RCC 7860 (cell line): ENCODE results near the gene LRRC27.
"Not testable (repeated sequence)": the region's sequence is repeated elsewhere in the genome, so short reads cannot be mapped to it uniquely, and the experiment has no call there.

Experiments
- DNase-seq: peaks from one replicate; pipeline ENCODE4 v3.0.0-alpha.2; 2015; ENCODE audit warnings: low spot score
- FAIRE-seq: peaks from 2 replicates; lab custom pipeline; 2012; peaks lifted over from hg19 to GRCh38; lab: Jason Lieb, UNC

Gene LRRC27

DNA sequence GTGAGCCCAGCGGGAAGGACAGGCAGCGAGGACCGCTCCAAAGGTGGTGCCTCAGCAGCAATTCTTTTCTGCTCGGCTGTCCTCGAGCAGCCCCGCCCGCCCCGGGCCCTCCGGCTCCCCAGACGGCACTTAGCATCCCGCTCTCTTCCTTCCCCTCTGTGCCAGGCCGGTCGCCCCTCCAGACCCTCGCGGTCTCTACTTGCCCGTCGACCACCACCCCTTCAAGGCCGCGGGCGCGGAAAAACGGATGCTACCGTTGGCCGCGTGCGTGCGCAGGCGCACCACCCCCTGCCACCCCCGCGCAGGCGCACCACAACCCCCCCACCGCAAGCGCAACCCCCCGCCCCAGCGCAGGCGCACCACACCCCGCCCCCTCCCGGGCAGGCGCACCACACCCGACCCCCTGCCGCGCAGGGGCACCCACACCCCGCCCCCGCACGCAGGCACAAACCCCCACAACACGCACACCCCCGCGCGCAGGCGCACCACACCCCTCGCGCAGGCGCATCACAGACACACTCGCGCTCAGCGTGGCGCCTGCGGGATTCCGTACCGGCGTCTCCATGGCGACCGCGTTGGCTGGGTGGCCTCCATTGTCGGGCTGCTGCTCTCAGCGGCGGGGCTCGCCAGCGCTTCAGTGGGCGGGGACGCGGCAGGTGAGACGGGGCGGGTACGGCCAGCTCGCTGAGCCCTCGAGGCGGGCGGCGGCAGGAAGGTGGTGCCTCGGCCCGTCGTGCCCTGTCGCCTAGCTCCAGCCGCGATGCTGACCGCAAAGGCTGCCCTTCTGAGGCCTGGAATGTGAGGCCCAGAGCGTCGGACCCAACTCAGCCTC lies at the start of gene LRRC27:
TSS of gene LRRC27 (plus strand) at position 593 of the 832 bp plus-strand sequence. CDS start 1,332 bp downstream, outside the sequence.
- no peak for FAIRE-seq
- DNase-seq, result peak; percentile 95

DNA sequence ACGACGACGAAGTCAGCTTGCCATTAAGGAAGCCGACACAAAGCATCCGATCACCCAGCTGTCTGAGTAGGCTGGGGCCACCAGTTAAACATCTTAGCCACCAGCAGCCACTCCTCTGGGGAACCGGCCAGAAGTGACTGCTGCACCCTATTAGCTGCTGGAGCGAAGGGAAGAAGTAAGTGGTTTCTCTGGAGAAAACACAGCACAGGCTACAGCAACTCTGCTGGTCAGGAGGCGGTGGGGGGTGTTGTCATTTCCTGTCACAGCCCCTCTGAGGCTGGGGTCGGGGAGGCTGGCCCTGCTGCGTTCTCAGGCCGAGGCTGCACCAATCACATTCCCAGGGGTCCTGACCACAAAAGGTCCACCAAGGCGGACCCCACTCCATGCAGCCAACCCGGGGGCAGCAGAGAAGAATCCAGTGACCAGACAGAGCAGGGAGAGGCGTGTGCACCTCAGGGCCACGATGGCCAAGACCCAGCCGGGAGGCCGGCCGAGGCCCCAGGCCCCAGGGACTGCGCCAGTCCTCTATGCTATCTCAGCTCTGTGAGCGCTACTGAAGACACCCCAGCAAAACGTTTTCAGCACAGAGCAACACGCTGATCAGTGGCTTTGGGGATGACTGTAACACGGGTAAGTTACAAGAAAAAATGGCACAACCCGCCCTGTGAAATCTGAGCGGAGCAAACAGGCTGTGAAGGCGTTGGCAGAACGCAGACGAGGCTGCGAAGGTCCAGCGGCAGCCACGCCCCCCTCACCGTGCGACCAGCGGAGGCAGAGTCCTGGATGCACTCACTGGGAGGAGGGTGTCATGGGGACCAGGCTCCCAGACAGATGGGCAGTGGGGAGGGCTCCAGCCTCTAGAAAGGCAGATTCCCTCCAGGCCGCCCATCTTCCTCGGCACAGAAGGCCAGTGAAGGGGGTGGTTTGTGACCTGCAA lies 49.1 kb upstream of the LRRC27 start:
- DNase-seq (no peak), FAIRE-seq (no peak)

DNA sequence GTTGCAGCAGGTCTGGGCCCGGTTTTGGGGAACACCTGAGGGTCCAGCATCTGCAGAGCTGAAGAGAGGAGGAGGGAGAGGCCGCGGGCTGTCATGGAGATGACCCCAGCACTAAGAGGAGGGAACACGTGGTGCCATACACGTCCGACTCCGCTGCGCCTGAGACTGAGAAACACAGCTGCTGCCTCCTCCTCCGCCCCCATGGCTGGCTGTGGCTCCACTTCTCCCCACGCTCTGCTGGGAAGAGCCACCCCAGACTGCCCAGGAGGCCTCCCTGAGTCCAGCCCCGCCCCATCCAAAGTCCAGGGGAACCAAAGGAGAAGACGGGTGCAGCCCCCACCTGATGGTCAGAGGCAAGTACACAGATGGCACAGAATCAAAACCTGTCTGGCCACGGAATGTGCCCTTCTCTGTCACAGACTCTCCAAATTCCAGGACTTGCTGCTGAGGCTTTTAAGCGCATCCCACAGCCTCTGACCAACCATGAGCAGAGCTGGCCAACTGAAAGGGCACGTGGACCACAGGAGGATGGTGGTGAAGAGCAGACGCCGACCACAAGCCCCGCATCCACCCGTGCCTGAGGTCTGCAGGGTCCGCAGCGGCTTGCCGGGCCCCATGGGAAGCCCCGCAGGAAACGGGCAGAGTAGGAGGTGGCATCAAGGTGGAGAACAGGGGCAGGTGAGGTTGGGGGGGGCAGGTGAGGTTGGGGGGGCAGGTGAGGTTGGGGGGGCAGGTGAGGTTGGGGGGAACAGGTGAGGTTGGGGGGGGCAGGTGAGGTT lies 48.2 kb upstream of the LRRC27 start:
- no peak for FAIRE-seq
- no peak for DNase-seq

DNA sequence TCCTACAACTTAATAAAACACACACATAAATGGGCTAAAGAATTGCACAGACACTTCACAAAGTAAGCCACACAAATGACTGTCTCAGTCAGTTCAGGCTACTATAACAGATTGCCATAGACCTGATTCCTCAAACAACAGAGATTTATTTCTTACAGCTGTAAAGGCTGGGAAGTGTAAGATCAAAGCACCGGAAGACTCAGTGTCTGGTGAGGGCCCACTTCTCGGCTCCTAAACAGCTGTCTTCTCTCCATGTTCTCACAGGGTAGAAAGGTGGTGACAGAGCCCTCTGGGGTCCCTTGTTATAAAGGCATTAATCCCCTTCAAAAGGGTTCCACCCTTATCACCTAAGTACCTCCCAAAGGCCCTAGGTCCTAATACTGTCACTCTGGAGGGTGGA lies 42.6 kb upstream of the LRRC27 start:
- FAIRE-seq, result no peak
- DNase-seq, result no peak

DNA sequence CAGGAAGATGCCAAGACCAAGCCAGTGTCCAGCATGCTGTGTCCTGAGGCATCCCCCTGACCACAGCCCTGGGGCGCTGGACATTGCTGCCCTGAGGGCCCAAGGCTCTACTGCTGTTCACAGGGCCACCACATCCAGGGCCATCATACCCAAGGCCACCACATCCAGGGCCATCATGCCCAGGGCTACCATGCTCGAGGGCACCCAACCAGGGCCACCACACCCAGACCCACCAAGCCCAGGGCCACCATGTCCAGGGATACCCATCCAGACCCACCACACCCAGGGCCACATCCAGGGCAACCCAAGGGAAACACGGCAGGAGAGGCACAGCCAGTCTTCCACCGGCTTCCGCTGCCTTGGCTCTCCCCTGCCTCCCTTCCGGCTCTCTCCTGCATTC lies 41.4 kb upstream of the LRRC27 start:
- no peak for DNase-seq

DNA sequence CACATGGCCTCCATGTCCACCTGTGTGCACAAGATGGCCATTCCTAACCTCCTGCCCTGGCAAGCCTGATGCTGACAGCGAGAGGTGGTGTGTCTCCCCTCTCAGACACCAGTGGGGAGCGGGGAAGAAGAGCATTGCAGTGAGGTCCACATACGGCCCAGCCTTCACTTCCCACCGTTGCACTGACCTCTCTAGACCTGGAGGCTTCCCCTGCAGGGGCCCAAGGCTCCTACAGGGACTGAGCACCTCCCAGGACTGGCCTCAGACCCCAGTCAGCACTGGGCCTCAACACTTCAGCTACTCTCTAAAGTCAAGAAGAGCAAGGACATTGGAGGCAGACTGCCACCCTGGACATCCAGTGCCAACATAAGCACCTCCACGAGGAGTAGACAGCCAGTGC lies 40.2 kb upstream of the LRRC27 start:
- FAIRE-seq, result no peak

More for the DNA sequence above, 41.4 kb upstream of the LRRC27 start:
- no peak for FAIRE-seq

DNA sequence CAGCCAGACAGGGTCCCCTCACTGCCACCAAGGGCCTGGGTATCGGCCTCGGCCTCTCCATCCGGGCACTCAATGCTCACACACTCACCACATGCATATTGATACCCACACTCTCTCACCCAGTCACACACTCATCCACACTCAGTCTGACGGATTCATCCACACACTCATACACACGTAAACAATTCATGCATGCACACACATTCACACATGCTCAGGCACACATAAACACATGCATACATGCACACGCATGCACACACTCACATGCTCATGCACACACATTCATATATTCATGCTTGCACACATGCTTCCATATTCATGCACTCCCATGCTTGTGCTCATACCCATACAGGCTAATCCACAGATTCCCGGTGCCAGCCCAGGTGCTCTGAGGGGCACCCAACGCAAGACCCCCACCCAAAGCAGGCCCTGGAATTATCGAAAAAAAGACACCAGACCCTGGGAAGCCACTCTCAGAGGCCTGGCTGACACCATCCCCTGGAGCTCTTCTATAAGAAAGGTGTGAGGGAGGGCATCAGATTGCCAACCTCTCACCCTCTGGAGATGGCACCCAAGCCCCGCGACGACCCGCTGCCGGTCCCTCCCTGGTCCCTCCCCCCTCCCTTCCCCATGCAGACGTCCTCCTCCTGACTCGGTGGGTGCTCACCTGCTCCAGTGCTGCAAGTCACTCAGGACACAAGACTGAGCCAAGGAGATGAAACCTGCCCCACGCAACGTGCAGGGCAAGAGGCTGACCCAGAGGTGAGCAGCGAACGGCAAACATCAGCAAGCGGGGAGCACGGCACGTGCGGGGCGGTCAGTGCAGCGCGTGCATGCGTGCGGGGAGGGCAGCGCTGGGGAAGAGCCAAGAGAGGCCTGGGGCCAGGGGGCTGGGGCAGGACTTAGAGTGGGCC lies 39.4 kb upstream of the LRRC27 start:
- no peak for FAIRE-seq
- no peak for DNase-seq

More for the DNA sequence above, 40.2 kb upstream of the LRRC27 start:
- no peak for DNase-seq

DNA sequence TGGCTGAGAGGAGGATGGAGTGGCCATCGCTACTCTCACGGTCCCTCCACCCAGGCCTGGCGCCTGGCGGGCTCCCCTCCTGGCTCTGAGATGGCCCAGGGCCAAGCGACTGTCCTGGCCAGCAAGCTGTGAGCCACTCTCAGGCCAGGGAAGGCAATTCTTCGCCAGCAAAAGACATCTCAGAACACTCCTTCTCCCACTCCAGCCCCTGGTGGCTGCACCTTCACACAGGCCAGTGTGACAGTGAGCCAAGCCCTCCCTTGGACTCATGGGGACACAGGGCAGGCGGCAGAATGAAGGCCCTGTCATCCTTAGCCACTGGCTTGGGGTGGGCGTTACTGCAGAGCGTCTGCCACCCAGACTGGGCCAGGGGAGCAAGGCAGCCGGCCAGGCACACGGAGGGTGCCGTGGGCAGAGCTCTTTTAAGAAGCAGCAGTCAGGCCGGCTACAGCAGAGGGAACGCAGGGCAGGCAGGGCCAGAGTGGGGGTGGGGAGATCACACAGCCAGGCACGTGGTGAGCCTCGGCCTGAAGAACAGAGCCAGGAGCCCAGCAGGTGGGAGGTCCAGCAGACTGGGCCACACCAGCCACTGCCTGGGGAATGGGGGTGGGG lies 38.7 kb upstream of the LRRC27 start:
- no peak for DNase-seq
- FAIRE-seq, result no peak

DNA sequence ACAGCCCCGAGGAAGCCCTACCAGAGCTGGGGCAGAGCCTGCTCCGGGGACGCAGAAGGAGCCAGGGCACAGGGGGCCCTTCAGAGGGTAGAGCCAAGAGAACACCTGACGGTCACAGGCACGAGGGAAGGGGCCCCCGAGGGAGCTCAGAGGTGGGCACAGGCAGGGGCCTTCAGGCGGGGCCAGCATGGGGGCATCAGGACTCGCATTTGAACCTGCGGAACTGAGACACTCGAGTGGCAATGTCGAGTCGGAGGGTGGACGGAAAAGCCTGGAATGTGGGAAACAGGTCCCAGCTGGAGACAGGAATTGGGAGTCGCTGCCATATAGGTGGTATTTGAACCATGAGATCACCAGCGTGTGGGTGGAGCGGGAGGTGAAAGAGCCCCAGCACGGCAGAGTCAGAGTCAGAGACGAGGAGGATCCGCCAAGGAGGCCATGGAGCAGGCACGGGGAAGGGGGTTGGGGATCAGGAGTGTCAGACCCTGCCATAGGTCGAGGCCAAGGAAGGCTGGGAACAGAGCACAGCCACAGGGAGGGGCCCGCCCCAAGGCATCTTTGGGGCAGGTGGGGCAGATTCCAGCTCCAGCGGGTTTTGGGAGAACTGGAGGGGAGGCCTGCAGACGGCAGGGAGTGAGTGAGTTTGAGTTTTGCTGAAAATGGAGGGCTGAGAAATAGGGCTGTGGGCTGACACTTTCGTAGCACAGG lies 38.0 kb upstream of the LRRC27 start:
- DNase-seq (no peak), FAIRE-seq (no peak)

DNA sequence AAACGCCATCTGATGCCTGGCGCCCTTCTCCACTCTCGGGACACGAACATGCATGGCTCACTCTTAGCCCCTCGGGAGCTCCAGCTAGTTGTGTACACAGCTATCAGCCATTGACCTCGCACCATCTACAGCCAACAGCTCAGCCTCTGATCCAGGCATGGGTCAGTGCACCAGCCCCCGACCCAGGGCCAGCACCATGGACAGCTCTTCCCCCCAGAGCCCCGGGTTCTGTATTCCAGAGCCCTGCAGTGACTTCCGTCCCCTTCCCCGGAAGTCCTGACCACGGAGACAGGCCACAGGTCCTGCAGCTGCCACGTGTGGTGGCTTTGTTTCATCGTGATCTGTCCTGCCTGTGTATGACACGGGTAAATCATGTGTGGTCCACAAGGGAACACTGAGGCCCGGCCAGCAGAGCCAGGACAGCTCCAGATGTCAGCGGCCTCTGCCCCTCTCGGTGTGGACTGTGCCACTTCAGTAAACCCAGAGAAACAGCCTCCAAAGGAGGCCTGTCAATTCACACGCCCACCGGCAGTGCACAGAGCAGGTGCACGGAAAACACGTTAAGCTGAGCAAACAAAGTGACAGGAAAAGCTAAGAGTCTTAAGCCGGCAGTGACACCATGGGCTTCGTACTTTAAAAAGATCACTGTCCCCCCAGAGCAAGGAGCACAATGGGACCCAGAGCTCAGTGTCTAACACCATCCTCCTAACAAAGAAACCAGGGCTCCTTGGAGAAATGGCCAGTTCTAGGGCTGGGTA lies 37.3 kb upstream of the LRRC27 start:
- FAIRE-seq, result no peak
- no peak for DNase-seq

DNA sequence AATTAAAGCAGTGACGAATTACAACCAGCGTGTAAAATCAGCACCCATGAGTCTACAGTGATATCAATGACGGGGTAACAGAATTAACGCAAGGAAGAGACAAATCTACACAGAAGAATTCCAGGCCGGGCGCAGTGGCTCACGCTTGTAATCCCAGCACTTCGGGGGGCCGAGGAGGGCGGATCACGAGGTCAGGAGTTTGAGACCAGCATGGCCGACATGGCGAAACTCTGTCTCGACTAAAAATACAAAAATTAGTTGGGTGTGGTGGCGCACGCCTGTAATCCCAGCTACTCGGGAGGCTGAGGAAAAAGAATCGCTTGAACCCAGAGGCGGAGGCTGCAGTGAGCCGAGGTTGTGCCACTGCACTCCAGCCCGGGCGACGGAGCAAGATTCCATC lies 36.5 kb upstream of the LRRC27 start:
- not testable (repeated sequence) for FAIRE-seq, DNase-seq

DNA sequence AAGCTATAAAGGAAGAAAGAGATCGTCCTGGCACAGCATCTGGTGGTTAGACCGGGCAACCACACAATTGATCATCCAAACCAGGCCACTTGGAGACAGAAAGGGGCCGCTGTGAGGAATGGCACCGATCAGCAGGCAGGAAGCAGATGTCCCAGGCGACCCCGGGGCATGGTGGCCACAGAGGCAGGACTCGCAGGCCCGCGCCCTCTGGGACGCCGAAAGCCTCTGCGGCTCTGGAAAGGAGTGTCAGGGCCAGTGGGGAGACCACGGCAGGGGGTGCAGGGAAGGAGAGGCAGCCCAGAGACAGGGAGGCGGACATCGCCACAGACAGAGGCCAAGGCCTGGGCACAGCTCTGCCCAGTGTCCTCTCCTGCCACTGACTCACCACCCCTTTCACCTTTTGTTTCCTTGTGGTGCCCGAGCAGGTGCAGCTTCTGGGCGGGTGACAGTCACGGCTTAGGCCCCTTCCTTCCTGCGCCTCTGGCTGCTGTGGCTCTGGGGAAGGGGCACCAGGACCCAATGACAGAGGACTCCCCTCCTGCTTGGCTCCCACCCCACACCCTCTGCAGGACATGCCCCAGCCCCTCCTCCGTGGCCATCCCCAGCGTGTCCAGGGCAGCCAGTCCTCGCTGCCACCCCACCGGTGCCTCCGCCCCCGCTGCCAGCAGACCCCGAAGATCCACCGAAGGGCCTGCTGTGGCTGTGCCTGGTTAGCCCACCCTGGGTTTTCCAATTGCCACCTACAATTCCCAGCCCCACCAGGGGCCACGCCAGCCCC lies 35.1 kb upstream of the LRRC27 start:
- DNase-seq (no peak), FAIRE-seq (no peak)

DNA sequence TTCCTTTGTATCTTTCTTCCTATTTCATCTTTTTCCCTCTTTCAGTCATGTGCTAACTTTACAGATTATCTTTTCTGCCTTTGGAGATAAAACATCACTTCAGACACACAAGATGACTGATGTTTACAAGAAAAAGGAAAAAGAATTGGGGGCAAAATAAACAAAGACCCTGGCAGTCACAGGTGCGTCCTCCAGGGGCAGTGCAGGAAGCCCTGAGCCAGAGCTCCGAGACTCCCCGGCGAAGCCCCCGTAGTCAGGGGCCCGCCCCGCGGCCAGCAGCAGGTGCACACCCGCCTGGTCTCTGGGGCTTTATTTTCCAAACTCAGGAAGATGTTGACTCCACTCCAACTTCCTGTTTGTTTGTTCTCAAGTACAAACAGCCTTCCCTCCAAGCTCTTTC lies 34.5 kb upstream of the LRRC27 start:
- DNase-seq (no peak), FAIRE-seq (no peak)

DNA sequence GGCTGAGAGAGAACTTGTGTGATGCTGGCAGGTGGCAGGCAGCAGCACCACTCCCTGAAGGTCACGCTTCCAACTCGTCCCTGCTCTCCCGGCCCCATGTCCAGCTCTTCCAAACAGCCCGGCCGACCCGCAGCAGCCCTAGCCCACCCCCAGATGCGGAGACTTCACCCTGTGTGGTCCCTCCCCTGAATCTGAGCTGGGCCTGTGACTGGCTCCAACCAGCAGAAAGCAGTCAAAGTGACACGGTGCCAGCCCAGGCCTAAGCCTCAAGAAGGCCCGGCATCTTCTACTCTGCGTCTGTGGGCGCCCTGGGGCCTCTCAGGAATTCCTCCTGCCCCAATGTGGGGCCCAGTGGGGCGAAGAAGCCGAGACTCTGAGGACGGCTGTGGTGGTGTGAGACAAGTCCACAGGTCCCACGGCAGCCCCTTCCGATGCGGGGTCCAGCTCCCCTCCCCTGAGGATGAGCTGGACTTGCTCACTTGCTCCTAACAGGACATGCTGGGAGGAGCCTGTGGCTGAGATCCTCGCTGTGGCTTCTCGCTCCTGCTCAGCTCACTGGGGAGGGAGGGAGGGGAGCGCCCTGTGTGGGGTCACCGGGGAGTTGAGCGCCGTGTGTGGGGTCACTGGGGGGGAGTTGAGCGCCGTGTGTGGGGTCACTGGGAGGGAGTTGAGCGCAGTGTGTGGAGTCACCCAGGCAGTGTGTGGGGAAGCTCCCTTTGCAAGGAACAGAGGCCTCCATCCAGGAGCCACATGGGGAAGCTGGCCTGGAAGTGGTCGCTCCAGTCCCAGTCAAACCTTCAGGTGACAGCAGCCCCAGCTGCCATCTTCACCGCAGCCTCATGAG lies 33.7 kb upstream of the LRRC27 start:
- DNase-seq (no peak), FAIRE-seq (no peak)

DNA sequence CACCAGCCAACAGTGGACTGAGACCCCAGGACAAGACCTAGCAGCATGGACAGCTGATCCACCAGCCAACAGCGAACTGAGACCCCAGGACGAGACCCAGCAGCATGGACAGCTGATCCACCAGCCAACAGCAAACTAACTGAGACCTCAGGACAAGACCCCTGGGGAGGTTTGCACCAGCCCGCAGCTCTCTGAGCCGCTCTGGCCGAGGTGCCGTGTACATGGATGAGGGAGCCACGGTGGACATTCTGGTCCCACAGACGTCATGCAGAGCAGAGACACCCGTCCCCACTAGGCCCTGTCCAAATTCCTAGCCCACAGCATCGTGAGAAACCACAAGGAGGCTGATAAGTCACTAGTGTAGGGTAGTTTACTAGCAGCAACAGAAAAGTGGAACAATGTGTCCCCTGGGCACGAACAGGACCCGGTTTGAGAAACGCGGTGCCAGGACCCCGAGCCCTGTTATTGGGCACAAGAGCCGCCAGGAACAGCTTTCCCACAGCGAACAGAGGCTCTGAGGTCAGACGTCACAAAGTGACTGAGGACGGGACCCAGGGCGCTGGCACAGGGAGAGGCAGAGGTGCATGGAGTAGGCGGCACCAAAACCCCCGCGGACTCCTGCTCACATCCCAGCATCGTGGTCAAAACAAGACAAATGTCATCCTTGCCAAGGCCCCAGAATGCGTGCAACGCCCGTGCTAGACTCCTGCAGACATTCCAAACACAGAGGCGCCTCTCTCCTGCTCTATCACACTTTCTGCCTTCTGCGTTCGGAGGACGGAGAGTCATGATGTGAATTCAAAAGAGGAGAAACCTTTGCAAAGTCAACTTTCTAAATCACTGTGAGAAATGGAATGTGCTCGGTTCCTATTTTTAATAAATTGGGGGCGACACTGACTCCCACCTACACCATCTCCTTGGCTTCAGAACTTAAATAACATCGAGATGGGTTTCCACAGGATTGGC lies 32.3 kb upstream of the LRRC27 start:
- FAIRE-seq (no peak), DNase-seq (no peak)
